Keratinocyte (primary cell): ENCODE results near the gene OR5P2. TPM values are rescaled to one million over a fixed set of nuclear protein-coding genes. Genes with fewer than 3 reads are reported as not detected.

ENCODE experiments used
- DNase-seq: peaks from one replicate; pipeline ENCODE4 v3.0.0-alpha.2; 2011; ENCODE audit warnings: low read depth, missing footprints, low spot score
- FAIRE-seq: peaks from 2 replicates; lab custom pipeline; 2011; peaks lifted over from hg19 to GRCh38; lab: Jason Lieb, UNC
- H2AFZ ChIP-seq: 2 replicates; pipeline ENCODE4 v1.6.0; 2012; ENCODE audit warnings: low read length, control low read depth, inconsistent platforms; ENCODE audit not compliant: control insufficient read depth
- H3K27ac ChIP-seq: 2 replicates; pipeline ENCODE4 v1.5.1; 2011; ENCODE audit warnings: low read length; ENCODE audit not compliant: control insufficient read depth, insufficient read depth
- H3K27me3 ChIP-seq: 3 replicates; pipeline ENCODE4 v1.6.0; 2011; ENCODE audit warnings: low read length; ENCODE audit not compliant: control insufficient read depth, insufficient read depth; ENCODE audit errors: extremely low read depth
- H3K36me3 ChIP-seq, 2 experiments: 2 replicates in 1 of 2; 3 replicates in 1 of 2; pipeline ENCODE4 v1.5.1; 2011; ENCODE audit warnings: low read length in 2 of 2, mild to moderate bottlenecking in 1 of 2; ENCODE audit not compliant: control insufficient read depth in 2 of 2, insufficient read depth in 2 of 2; ENCODE audit errors: extremely low read depth in 1 of 2
- H3K4me1 ChIP-seq: 3 replicates; pipeline ENCODE4 v1.5.1; 2011; ENCODE audit warnings: low read length; ENCODE audit not compliant: control insufficient read depth, insufficient read depth; ENCODE audit errors: extremely low read depth
- H3K4me2 ChIP-seq: 3 replicates; pipeline ENCODE4 v1.6.0; 2011; ENCODE audit warnings: low read depth, low read length; ENCODE audit not compliant: control insufficient read depth, insufficient read depth; ENCODE audit errors: extremely low read depth
- H3K4me3 ChIP-seq, 3 experiments: fragments of 200-600 bp in 1 of 3; sonication (generic) in 1 of 3; 2 replicates in 2 of 3; 3 replicates in 1 of 3; pipeline ENCODE4 v1.5.1; 2011 to 2016; ENCODE audit warnings: low read length in 3 of 3, mild to moderate bottlenecking in 3 of 3, control low read depth in 2 of 3, inconsistent platforms in 1 of 3, low read depth in 1 of 3, mixed read lengths in 1 of 3, mixed run types in 1 of 3, moderate library complexity in 1 of 3; ENCODE audit not compliant: control insufficient read depth in 2 of 3, insufficient read depth in 2 of 3; ENCODE audit errors: extremely low read depth in 1 of 3
- H3K79me2 ChIP-seq: 2 replicates; pipeline ENCODE4 v1.6.0; 2012; ENCODE audit warnings: low read length; ENCODE audit not compliant: control insufficient read depth, insufficient read depth
- H3K9ac ChIP-seq: 3 replicates; pipeline ENCODE4 v1.6.0; 2011; ENCODE audit warnings: low read length; ENCODE audit not compliant: control insufficient read depth, insufficient read depth; ENCODE audit errors: extremely low read depth
- H3K9me1 ChIP-seq: 3 replicates; pipeline ENCODE4 v1.6.0; 2011; ENCODE audit warnings: low read length; ENCODE audit not compliant: control insufficient read depth, insufficient read depth; ENCODE audit errors: extremely low read depth
- H3K9me3 ChIP-seq: 2 replicates; pipeline ENCODE4 v1.5.1; 2012; ENCODE audit warnings: low read depth, low read length; ENCODE audit not compliant: control insufficient read depth
- H4K20me1 ChIP-seq: 3 replicates; pipeline ENCODE4 v1.6.0; 2011; ENCODE audit warnings: low read length; ENCODE audit not compliant: control insufficient read depth, insufficient read depth; ENCODE audit errors: extremely low read depth
- CTCF ChIP-seq, 3 experiments: IDR thresholded peaks in 1 of 3; conservative IDR thresholded peaks in 1 of 3; optimal IDR thresholded peaks in 1 of 3; 2 replicates in 2 of 3; 3 replicates in 1 of 3; pipeline versions ENCODE3 to v1.5.1; 2011; ENCODE audit warnings: low read length in 3 of 3, mild to moderate bottlenecking in 3 of 3, moderate library complexity in 2 of 3, control low read depth in 1 of 3, inconsistent platforms in 1 of 3; ENCODE audit not compliant: insufficient read depth in 2 of 3; ENCODE audit errors: extremely low read depth in 1 of 3
- EZH2 ChIP-seq: IDR thresholded peaks from one replicate; pipeline ENCODE4 v1.6.1; 2012; ENCODE audit warnings: inconsistent platforms, mild to moderate bottlenecking, low read length, moderate library complexity
- dilution Hi-C: fragments of 300-500 bp; cut with MboI; formaldehyde crosslinking; loops from one replicate; pipeline ENCODE4 v1.7.0; 2020; ENCODE audit warnings: low sequenced_read_pairs; ENCODE audit not compliant: extremely low pct_ligation_motif_present
- polyA plus RNA-seq, 5 experiments: library from polyadenylated mRNA; depleted of rRNA in 3 of 5; stranded (reverse) in 3 of 5; stranded (forward) in 1 of 5; unstranded in 1 of 5; fragments of >200 nt; gene quantifications; 1 replicate in 1 of 5; 2 replicates in 3 of 5; 3 replicates in 1 of 5; pipeline versions ENCODE4 v1.2.1 to v1.2.3, GENCODE V29; 2011 to 2012; ENCODE audit warnings: missing spikeins in 2 of 5, low read depth in 1 of 5, low replicate concordance in 1 of 5

OR5P2 gene
- polyA plus RNA-seq, 1 donor (not counting 4 experiments of a cell fraction or from before 2014, with no cell fraction given) = 0.25 TPM

GRCh38 chr11:7840578-7840977 is 43.8 kb upstream of the OR5P2 start:
- no peak overlapping the region for H3K27ac ChIP-seq
- no peak overlapping the region for H3K4me2 ChIP-seq
- no peaks in the 10 kb centered on the region for H3K79me2 ChIP-seq
- no peak overlapping the region for H3K9ac ChIP-seq
- H3K27me3 ChIP-seq = no peaks in the 10 kb centered on the region
- FAIRE-seq = no peak
- no peaks in the 10 kb centered on the region for H3K4me1 ChIP-seq
- no peaks in the 10 kb centered on the region for H3K36me3 ChIP-seq
- H3K9me3 ChIP-seq = no peaks in the 10 kb centered on the region
- no peak for DNase-seq
- no peak overlapping the region for H3K4me3 ChIP-seq
- no peaks in the 10 kb centered on the region for H4K20me1 ChIP-seq
- TF ChIP-seq CTCF (optimal IDR thresholded peaks at IDR 0.05 in 1 of 3, IDR thresholded peaks at IDR 0.05 in 1 of 3, conservative IDR thresholded peaks at IDR 0.05 in 1 of 3; ENCODE audit: extremely low read depth in 1 of 3, insufficient read depth in 2 of 3, low read length in 3 of 3) = no peak
- no peak overlapping the region for H2AFZ ChIP-seq
- dilution Hi-C loops = no loop called here
- H3K9me1 ChIP-seq = no peaks in the 10 kb centered on the region

GRCh38 chr11:7833527-7833926 is 36.8 kb upstream of the OR5P2 start:
- Histone ChIP-seq H3K4me3 (no peak overlapping the region), H3K4me1 (no peaks in the 10 kb centered on the region), H3K9ac (no peak overlapping the region), H3K4me2 (no peak overlapping the region), H3K27me3 (no peaks in the 10 kb centered on the region), H2AFZ (no peak overlapping the region), H3K27ac (no peak overlapping the region), H4K20me1 (no peaks in the 10 kb centered on the region), H3K79me2 (no peaks in the 10 kb centered on the region), H3K36me3 (no peaks in the 10 kb centered on the region), H3K9me3 (no peaks in the 10 kb centered on the region), H3K9me1 (no peaks in the 10 kb centered on the region)
- no peak for FAIRE-seq
- DNase-seq = no peak
- no peak for TF ChIP-seq EZH2
- peak in 1 of 3 experiments; percentile 20 for TF ChIP-seq CTCF (optimal IDR thresholded peaks at IDR 0.05 in 1 of 3, IDR thresholded peaks at IDR 0.05 in 1 of 3, conservative IDR thresholded peaks at IDR 0.05 in 1 of 3; ENCODE audit: extremely low read depth in 1 of 3, insufficient read depth in 2 of 3, low read length in 3 of 3)
- dilution Hi-C loops = no loop called here
